ENCODE measurements around the gene TRANK1. TPM values are rescaled to one million over a fixed set of nuclear protein-coding genes. Genes with fewer than 3 reads are reported as not detected.
A peak's percentile ranks its signal among the peaks of the same experiment; 100 is the strongest.

TRANK1 gene
- total RNA-seq, 1 experiment from 2014 or later: 6.3 TPM

DNA sequence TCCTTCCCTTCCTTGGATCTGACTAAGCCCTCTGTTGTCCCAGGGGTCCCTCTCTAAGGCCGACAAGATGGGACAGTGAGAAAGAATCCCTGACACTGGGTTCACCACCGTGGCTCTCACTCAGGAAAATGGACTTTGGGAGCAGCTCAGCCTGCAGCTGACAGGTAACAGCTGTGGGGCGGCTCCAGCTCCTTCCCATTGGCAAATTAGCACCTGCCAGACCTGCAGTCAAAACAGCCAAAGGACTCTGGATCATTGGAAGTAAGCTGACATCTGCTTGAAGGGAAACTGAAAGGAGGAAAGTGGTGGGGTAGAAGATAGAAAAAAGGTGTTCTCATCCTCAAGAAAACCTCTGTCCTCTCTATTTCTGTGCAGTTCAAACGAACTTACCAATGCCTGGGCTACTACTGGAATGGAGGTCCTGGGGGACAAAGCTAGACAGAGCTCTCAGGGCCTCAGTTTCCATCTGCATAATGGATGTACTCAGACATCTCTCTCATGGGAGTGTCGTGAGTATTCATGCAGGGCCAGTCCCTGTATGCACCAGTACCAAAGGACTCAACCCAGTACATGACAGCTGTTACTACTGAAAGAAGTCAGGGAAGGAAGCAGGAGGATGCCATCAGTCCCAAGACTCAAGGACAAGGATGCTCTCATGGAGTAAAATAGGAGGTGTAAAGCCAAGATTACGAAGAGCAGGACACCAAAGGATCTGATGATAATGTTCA, 126.9 kb downstream of the TRANK1 start:
- no peaks in the 10 kb centered on the region for H3K4me1 ChIP-seq (ENCODE audit: insufficient read depth, low read length, poor library complexity, severe bottlenecking)
- CTCF ChIA-PET: no interaction called here
- intact Hi-C loops (cut with micrococcal nuclease; ENCODE audit: unreplicated experiment): no loop called here

DNA sequence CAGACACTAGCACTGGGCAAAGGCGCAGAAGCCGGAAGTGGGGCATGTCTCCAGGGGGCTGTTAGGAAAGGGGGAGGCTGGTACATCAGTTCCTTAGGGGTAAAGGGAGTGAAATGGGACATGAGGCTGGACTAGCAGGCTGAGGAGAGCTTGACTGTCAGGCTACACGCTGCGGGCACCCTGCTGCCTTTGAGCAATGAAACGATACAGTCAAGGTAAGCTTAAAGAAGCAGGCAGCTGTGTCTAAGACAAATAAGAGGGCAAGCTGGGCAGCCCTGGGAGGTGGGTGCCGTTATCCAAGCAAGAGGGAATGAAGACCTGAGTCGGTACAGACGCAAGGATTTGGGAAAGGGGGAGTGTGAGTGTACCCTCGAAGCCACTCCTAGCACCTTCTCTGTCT, 129.5 kb downstream of the TRANK1 start:
- no TSS peak for BruUV-seq (replicated peaks)
- no peaks in the 10 kb centered on the region for H3K9me3 ChIP-seq (ENCODE audit: low read depth, low read length, poor library complexity, severe bottlenecking)
- no peak overlapping the region for H3K27ac ChIP-seq (ENCODE audit: low read depth, low read length, poor library complexity, severe bottlenecking)
- ChIA-PET POLR2A (ENCODE audit: low non-redundant PET) (no interaction called here), CTCF (interaction anchor here (0.5 to 1.2 kb wide), 3 partner anchors 8 to 143 kb away, joined by 3 to 5 read pairs (median 3); no protein-coding TSS in a partner anchor)
- no peaks in the 10 kb centered on the region for H3K36me3 ChIP-seq (ENCODE audit: insufficient read depth, low read length, poor library complexity, severe bottlenecking)
- TF ChIP-seq, protein P1, sequence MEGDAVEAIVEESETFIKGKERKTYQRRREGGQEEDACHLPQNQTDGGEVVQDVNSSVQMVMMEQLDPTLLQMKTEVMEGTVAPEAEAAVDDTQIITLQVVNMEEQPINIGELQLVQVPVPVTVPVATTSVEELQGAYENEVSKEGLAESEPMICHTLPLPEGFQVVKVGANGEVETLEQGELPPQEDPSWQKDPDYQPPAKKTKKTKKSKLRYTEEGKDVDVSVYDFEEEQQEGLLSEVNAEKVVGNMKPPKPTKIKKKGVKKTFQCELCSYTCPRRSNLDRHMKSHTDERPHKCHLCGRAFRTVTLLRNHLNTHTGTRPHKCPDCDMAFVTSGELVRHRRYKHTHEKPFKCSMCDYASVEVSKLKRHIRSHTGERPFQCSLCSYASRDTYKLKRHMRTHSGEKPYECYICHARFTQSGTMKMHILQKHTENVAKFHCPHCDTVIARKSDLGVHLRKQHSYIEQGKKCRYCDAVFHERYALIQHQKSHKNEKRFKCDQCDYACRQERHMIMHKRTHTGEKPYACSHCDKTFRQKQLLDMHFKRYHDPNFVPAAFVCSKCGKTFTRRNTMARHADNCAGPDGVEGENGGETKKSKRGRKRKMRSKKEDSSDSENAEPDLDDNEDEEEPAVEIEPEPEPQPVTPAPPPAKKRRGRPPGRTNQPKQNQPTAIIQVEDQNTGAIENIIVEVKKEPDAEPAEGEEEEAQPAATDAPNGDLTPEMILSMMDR (conservative IDR thresholded peaks at IDR 0.05; ENCODE audit: low read depth, low read length): no peak
- no peak for TF ChIP-seq EZH2 (IDR thresholded peaks at IDR 0.05; ENCODE audit: borderline replicate concordance, low read depth, low read length, poor library complexity, severe bottlenecking)
- intact Hi-C loops (cut with micrococcal nuclease; ENCODE audit: unreplicated experiment): no loop called here
- DNase-seq (ENCODE audit: low spot score): no peak
- no peaks in the 10 kb centered on the region for H3K4me1 ChIP-seq (ENCODE audit: insufficient read depth, low read length, poor library complexity, severe bottlenecking)
- no peaks in the 10 kb centered on the region for H3K27me3 ChIP-seq (replicated peaks; ENCODE audit: insufficient read depth, low read depth, low read length, poor library complexity)
- no peak overlapping the region for H3K4me3 ChIP-seq (ENCODE audit: low read depth, low read length, poor library complexity, severe bottlenecking)

More for the DNA sequence above, 126.9 kb downstream of the TRANK1 start:
- BruUV-seq (replicated peaks): no TSS peak
- TF ChIP-seq, protein P1 (conservative IDR thresholded peaks at IDR 0.05; ENCODE audit: low read depth, low read length): no peak
- TF ChIP-seq EZH2 (IDR thresholded peaks at IDR 0.05; ENCODE audit: borderline replicate concordance, low read depth, low read length, poor library complexity, severe bottlenecking): no peak
- Histone ChIP-seq H3K27ac (ENCODE audit: low read depth, low read length, poor library complexity, severe bottlenecking) (no peak overlapping the region), H3K9me3 (ENCODE audit: low read depth, low read length, poor library complexity, severe bottlenecking) (no peaks in the 10 kb centered on the region), H3K36me3 (ENCODE audit: insufficient read depth, low read length, poor library complexity, severe bottlenecking) (no peaks in the 10 kb centered on the region), H3K27me3 (replicated peaks; ENCODE audit: insufficient read depth, low read depth, low read length, poor library complexity) (no peaks in the 10 kb centered on the region), H3K4me3 (ENCODE audit: low read depth, low read length, poor library complexity, severe bottlenecking) (no peak overlapping the region)
- POLR2A ChIA-PET (ENCODE audit: low non-redundant PET): no interaction called here
- DNase-seq (ENCODE audit: low spot score): no peak

DNA sequence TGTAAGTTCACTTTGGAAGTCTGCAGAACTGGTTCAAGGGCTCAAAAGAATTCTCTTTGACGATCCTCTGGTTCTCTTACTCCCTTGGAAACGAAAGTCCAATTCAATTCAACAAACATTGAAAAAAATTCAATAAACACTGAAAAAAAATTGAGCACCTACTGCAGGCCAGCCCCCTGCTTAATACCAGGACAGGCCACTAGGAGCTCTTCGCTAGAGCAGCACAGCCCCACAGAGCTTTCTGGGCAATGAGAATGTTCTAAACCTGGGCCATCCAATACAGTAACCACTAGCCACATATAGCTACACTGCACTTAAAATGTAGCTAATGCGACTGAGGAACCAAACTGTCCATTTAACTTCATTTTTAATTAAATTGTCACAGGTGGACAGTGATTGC, 130.1 kb downstream of the TRANK1 start:
- intact Hi-C loops (cut with micrococcal nuclease; ENCODE audit: unreplicated experiment): no loop called here
- no TSS peak for BruUV-seq (replicated peaks)
- TF ChIP-seq, protein P1 (conservative IDR thresholded peaks at IDR 0.05; ENCODE audit: low read depth, low read length): peak; percentile 39; the same call in 1 of the 2 replicates
- TF ChIP-seq EZH2 (IDR thresholded peaks at IDR 0.05; ENCODE audit: borderline replicate concordance, low read depth, low read length, poor library complexity, severe bottlenecking): no peak
- CTCF ChIA-PET: interaction anchor here (0.5 to 1.2 kb wide), 3 partner anchors 8 to 144 kb away, joined by 3 to 5 read pairs (median 3); no protein-coding TSS in a partner anchor
- no peaks in the 10 kb centered on the region for H3K4me1 ChIP-seq (ENCODE audit: insufficient read depth, low read length, poor library complexity, severe bottlenecking)
- no peak for DNase-seq (ENCODE audit: low spot score)
- no peaks in the 10 kb centered on the region for H3K36me3 ChIP-seq (ENCODE audit: insufficient read depth, low read length, poor library complexity, severe bottlenecking)
- POLR2A ChIA-PET (ENCODE audit: low non-redundant PET): interaction anchor here (0.6 kb wide), 1 partner anchor 12 kb away, joined by 3 read pairs; no protein-coding TSS in a partner anchor
- H3K9me3 ChIP-seq (ENCODE audit: low read depth, low read length, poor library complexity, severe bottlenecking): no peaks in the 10 kb centered on the region
- H3K4me3 ChIP-seq (ENCODE audit: low read depth, low read length, poor library complexity, severe bottlenecking): no peak overlapping the region
- H3K27me3 ChIP-seq (replicated peaks; ENCODE audit: insufficient read depth, low read depth, low read length, poor library complexity): no peaks in the 10 kb centered on the region
- H3K27ac ChIP-seq (ENCODE audit: low read depth, low read length, poor library complexity, severe bottlenecking): no peak overlapping the region
